ENCODE measurements around the gene AKR1B15. TPM values are rescaled to one million over a fixed set of nuclear protein-coding genes. Genes with fewer than 3 reads are reported as not detected.
A peak's percentile ranks its signal among the peaks of the same experiment; 100 is the strongest.
"Not testable (repeated sequence)": the region's sequence is repeated elsewhere in the genome, so short reads cannot be mapped to it uniquely, and the experiment has no call there.

Gene AKR1B15
- total RNA-seq, 6 experiments from 2014 or later = not detected

DNA sequence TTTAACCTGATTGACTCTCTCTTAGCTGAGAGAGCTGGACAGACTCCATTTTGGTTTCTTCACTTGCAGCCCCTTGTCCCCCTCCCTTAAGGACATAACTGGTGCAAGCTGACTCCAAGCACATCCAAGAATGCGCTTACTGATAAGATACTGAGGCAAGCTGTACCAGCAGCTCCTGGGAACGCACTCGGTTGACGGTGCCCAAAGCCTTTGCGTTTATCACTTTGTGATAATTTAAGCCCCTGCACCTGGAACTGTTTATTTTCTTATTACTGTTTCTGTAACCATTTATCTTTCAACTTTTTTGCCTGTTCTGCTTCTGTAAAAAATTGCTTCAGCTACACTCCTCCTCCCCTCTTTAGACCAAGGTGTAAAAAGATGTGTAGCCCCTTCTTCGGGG lies 8.5 kb downstream of the AKR1B15 start:
- Mint-ChIP-seq H3K4me3 (no peak overlapping the region), H3K4me1 (ENCODE audit: low read depth) (peaks cover 5% of the 10 kb centered on the region), H3K27ac (no peak overlapping the region), H3K9me3 (peaks cover 6% of the 10 kb centered on the region), H3K36me3 (ENCODE audit: low read depth) (peaks cover 6% of the 10 kb centered on the region; the same call in 1 of the 2 replicates), H3K27me3 (ENCODE audit: insufficient read depth) (peaks cover 7% of the 10 kb centered on the region)
- no peak for DNase-seq
- TF ChIP-seq, protein P1, sequence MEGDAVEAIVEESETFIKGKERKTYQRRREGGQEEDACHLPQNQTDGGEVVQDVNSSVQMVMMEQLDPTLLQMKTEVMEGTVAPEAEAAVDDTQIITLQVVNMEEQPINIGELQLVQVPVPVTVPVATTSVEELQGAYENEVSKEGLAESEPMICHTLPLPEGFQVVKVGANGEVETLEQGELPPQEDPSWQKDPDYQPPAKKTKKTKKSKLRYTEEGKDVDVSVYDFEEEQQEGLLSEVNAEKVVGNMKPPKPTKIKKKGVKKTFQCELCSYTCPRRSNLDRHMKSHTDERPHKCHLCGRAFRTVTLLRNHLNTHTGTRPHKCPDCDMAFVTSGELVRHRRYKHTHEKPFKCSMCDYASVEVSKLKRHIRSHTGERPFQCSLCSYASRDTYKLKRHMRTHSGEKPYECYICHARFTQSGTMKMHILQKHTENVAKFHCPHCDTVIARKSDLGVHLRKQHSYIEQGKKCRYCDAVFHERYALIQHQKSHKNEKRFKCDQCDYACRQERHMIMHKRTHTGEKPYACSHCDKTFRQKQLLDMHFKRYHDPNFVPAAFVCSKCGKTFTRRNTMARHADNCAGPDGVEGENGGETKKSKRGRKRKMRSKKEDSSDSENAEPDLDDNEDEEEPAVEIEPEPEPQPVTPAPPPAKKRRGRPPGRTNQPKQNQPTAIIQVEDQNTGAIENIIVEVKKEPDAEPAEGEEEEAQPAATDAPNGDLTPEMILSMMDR (IDR thresholded peaks at IDR 0.05) = no peak

DNA sequence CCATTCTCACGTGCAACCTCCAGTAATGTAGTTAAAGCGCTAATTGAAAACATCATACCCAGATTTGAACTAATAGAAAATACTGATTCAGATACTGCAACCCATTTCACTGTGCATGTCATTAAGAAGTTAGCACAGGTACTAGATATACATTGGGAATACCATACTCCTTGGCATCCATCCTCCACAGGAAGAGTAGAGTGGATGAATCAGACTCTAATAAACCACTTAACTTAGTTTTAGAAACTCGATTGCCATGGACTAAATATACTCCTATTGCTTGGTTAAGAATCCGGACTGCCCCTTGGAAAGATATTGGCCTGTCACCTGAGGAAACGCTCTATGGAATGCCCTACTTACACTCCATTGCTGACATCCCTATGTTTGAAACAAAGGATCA lies 9.5 kb downstream of the AKR1B15 start:
- Mint-ChIP-seq H3K27me3 (ENCODE audit: insufficient read depth) (peaks cover 5% of the 10 kb centered on the region), H3K4me1 (ENCODE audit: low read depth) (peaks cover 15% of the 10 kb centered on the region), H3K9me3 (peaks cover 13% of the 10 kb centered on the region)

DNA sequence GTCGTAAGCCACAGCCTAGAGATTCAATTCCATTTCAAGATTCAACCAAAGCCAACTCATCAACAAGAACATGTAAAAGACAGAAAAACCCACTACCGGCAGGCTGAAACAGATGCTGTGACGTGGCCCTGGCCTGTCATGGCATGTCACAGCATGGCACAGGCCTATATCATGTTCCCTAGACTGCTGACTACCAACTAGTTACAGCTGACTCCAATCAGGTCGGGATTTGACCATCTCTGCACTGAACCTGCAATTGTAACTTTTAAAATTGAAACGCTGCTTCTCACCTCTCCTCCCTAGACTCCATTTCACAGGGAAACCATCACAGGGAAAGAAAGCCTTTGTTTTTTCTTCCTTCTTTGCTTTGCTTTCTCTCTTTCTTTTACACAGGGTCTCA lies 12.7 kb downstream of the AKR1B15 start:
- Mint-ChIP-seq H3K36me3 (ENCODE audit: low read depth) (peaks cover 37% of the 10 kb centered on the region), H3K4me1 (ENCODE audit: low read depth) (peaks cover 20% of the 10 kb centered on the region), H3K27me3 (ENCODE audit: insufficient read depth) (peaks cover 16% of the 10 kb centered on the region), H3K9me3 (peaks cover 45% of the 10 kb centered on the region)
- H3K4me3 Mint-ChIP-seq, H3K27ac Mint-ChIP-seq, DNase-seq: not testable (repeated sequence)

More for the DNA sequence above, 9.5 kb downstream of the AKR1B15 start:
- peaks cover 14% of the 10 kb centered on the region for H3K36me3 Mint-ChIP-seq (ENCODE audit: low read depth)
- no peak overlapping the region for H3K27ac Mint-ChIP-seq
- no peak overlapping the region for H3K4me3 Mint-ChIP-seq
- no peak for DNase-seq
- TF ChIP-seq, protein P1 (IDR thresholded peaks at IDR 0.05) = no peak

DNA sequence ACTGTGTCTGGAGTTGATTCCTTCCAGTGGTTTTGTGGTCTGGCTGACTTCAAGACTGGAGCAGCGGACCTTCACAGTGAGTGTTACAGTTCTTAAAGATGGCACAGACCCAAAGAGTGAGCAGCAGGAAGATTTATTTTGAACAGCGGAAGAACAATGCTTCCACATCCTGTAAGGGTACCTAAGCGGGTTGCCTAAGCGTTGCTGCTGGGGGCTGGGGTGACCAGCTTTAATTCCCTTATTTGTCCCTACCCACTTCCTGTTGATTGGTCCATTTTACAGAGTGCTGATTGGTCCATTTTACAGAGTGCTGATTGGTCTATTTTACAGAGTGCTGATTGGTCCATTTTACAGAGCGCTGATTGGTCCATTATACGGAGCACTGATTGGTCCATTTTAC lies 13.2 kb downstream of the AKR1B15 start:
- no peak overlapping the region; the same call in 1 of the 2 replicates for H3K27ac Mint-ChIP-seq
- peak; percentile 10 for DNase-seq
- H3K4me1 Mint-ChIP-seq (ENCODE audit: low read depth) = peaks cover 20% of the 10 kb centered on the region
- TF ChIP-seq, protein P1 (IDR thresholded peaks at IDR 0.05) = no peak
- peaks cover 50% of the 10 kb centered on the region for H3K9me3 Mint-ChIP-seq
- H3K27me3 Mint-ChIP-seq (ENCODE audit: insufficient read depth) = peaks cover 16% of the 10 kb centered on the region
- H3K4me3 Mint-ChIP-seq = no peak overlapping the region
- peaks cover 42% of the 10 kb centered on the region for H3K36me3 Mint-ChIP-seq (ENCODE audit: low read depth)

DNA sequence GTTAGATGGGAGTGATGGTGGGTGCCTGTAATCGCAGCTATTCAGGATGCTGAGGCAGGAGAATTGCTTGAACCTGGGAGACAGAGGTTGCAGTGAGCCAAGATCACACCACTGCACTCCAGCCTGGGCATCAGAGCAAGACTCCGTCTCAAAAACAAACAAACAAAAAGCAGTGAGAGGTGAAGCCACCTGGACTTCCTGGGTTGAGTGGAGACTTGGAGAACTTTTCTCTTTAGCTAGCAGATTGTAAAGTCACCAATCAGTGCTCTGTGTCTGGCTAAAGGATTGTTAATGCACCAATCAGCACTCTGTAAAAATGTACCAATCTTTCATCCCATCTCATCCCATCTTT lies 14.5 kb downstream of the AKR1B15 start:
- peaks cover 16% of the 10 kb centered on the region for H3K27me3 Mint-ChIP-seq (ENCODE audit: insufficient read depth)
- not testable (repeated sequence) for DNase-seq, H3K4me3 Mint-ChIP-seq
- peaks cover 20% of the 10 kb centered on the region for H3K4me1 Mint-ChIP-seq (ENCODE audit: low read depth)
- peaks cover 49% of the 10 kb centered on the region for H3K36me3 Mint-ChIP-seq (ENCODE audit: low read depth)
- peak overlapping the region; percentile 77 for H3K27ac Mint-ChIP-seq
- H3K9me3 Mint-ChIP-seq = peaks cover 50% of the 10 kb centered on the region

DNA sequence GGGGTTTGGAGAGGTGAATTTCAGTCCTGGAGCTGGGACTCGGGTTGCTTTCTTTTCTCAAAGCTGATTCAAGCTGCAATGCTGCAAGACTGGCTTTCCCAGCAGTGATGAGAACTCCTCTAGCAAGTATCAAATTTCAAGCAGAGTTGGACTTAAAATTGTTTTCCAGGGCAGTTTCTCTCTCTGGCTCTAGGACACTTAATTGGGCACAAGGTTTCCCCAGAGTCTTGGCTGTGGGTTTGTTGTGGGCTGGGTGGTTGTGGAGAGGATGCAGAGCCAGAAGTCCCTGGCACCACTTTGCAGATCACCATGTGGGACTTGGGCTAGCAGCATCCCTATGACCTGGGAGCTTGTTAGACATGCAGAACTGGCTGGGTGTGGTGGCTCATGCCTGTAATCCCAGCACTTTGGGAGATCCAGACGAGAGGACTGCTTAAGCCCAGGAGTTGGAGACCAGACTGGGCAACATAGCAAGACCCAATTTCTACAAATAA lies 16.8 kb downstream of the AKR1B15 start:
- Mint-ChIP-seq H3K36me3 (ENCODE audit: low read depth) (peaks cover 64% of the 10 kb centered on the region), H3K27me3 (ENCODE audit: insufficient read depth) (peaks cover 16% of the 10 kb centered on the region), H3K4me1 (ENCODE audit: low read depth) (peaks cover 20% of the 10 kb centered on the region), H3K4me3 (peak overlapping the region; percentile 37; the same call in 1 of the 2 replicates), H3K9me3 (peaks cover 65% of the 10 kb centered on the region), H3K27ac (no peak overlapping the region)
- TF ChIP-seq, protein P1 (IDR thresholded peaks at IDR 0.05) = no peak
- no peak for DNase-seq

DNA sequence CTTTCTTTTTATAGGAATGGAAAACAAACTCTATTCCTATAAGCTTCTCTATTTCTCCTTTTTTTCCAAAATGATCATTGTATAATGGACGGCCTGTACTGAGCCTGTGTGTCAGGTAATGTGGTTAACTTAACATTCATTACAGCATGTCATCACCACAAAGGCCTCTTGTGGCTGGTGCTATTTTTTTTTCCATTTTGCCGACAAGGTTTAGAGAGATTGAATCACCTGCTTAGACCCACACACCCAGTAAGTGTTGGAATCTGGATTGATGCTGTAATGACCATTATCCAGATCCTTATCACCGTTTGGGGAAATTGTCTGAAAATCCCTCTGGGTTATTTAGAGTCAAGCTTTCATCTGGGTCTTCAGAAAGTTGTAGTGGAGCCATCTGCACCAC lies 18.5 kb downstream of the AKR1B15 start:
- H3K36me3 Mint-ChIP-seq (ENCODE audit: low read depth) = peaks cover 64% of the 10 kb centered on the region
- H3K4me3 Mint-ChIP-seq = no peak overlapping the region
- DNase-seq = no peak
- no peak overlapping the region for H3K27ac Mint-ChIP-seq
- H3K4me1 Mint-ChIP-seq (ENCODE audit: low read depth) = peaks cover 14% of the 10 kb centered on the region
- H3K27me3 Mint-ChIP-seq (ENCODE audit: insufficient read depth) = peaks cover 20% of the 10 kb centered on the region
- peaks cover 63% of the 10 kb centered on the region for H3K9me3 Mint-ChIP-seq
- TF ChIP-seq, protein P1 (IDR thresholded peaks at IDR 0.05) = no peak

DNA sequence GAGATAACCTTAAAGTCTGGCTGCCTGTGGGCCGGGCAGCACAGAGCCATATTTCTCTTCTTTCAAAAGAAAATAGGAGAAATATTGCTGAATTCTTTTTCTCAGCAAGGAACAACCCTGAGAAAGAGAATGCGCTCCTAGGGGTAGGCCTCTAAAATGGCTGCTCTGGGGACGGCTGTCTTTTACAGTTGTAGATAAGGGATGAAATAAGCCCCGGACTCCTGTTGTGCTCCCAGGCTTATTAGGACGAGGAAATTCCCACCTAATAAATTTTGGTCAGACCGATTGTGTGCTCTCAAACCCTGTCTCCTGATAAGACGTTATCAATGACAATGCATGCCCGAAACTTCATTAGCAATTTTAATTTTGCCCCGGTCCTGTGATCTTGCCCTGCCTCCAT lies 21.1 kb downstream of the AKR1B15 start:
- Mint-ChIP-seq H3K9me3 (peaks cover 41% of the 10 kb centered on the region), H3K27me3 (ENCODE audit: insufficient read depth) (peaks cover 28% of the 10 kb centered on the region), H3K36me3 (ENCODE audit: low read depth) (peaks cover 50% of the 10 kb centered on the region)
- not testable (repeated sequence) for H3K27ac Mint-ChIP-seq; DNase-seq; H3K4me3 Mint-ChIP-seq; H3K4me1 Mint-ChIP-seq (ENCODE audit: low read depth)

Measured in HFFc6 (cell line).